SK-N-SH (cell line): ENCODE results near the gene PARD3B. TPM values are rescaled to one million over a fixed set of nuclear protein-coding genes. Genes with fewer than 3 reads are reported as not detected.

Experiments
- CTCF ChIA-PET: fragments of 300-600, 350-600 bp; formaldehyde crosslinking; extraction: SDS; loops from one replicate; lab custom pipeline; 2021; lab: Yijun Ruan, JAX
- POLR2A ChIA-PET: fragments of 350-600 bp; sonication (Branson Sonifier 250); formaldehyde crosslinking; extraction: SDS; loops from one replicate; lab custom pipeline; 2020; ENCODE audit warnings: antibody characterized with exemption, inconsistent platforms; lab: Yijun Ruan, JAX
- DNase-seq: peaks from one replicate; pipeline ENCODE4 v3.0.0; 2012
- H2AFZ ChIP-seq: fragments of 200-600 bp; sonication (generic); 2 replicates; pipeline ENCODE4 v1.8.1; 2016; ENCODE audit warnings: antibody characterized with exemption, mild to moderate bottlenecking, low read depth
- H3F3A ChIP-seq: fragments of 200-600 bp; sonication (generic); replicated peaks from 2 replicates; pipeline ENCODE3; 2016; ENCODE audit warnings: antibody characterized with exemption, mild to moderate bottlenecking; ENCODE audit not compliant: insufficient read depth
- H3K27ac ChIP-seq, 2 experiments: fragments of 200-500 bp in 1 of 2; fragments of 200-600 bp in 1 of 2; sonication (Bioruptor generic) in 1 of 2; sonication (generic), shearing (Covaris generic) in 1 of 2; 2 replicates each; pipeline versions ENCODE4 v1.5.1 to v1.6.1; 2014 to 2016; ENCODE audit warnings: low read depth in 2 of 2, inconsistent platforms in 1 of 2, low read length in 1 of 2, mild to moderate bottlenecking in 1 of 2, mixed read lengths in 1 of 2
- H3K27me3 ChIP-seq: fragments of 200-600 bp; sonication (generic), shearing (Covaris generic); 2 replicates; pipeline ENCODE4 v1.6.1; 2016; ENCODE audit warnings: mixed run types; ENCODE audit not compliant: insufficient read depth
- H3K36me3 ChIP-seq, 2 experiments: fragments of 200-500 bp in 1 of 2; fragments of 200-600 bp in 1 of 2; sonication (Bioruptor generic) in 1 of 2; sonication (generic) in 1 of 2; replicated peaks in 1 of 2; 2 replicates each; pipeline versions ENCODE3 to v1.5.1; 2014 to 2016; ENCODE audit warnings: low read length in 1 of 2, mild to moderate bottlenecking in 1 of 2; ENCODE audit not compliant: insufficient read depth in 2 of 2, control insufficient read depth in 1 of 2
- H3K4me1 ChIP-seq, 2 experiments: fragments of 200-500 bp in 1 of 2; fragments of 200-600 bp in 1 of 2; sonication (Bioruptor generic) in 1 of 2; sonication (generic), shearing (Covaris generic) in 1 of 2; 2 replicates each; pipeline versions ENCODE4 v1.5.1 to v1.6.1; 2014 to 2016; ENCODE audit warnings: low read depth in 1 of 2, low read length in 1 of 2, mixed run types in 1 of 2; ENCODE audit not compliant: insufficient read depth in 2 of 2, control insufficient read depth in 1 of 2
- H3K4me2 ChIP-seq: fragments of 200-600 bp; sonication (generic), shearing (Covaris generic); 2 replicates; pipeline ENCODE4 v1.6.1; 2017; ENCODE audit warnings: mixed run types
- H3K4me3 ChIP-seq, 2 experiments: fragments of 200-500 bp in 1 of 2; fragments of 200-600 bp in 1 of 2; sonication (Bioruptor generic) in 1 of 2; sonication (generic), shearing (Covaris generic) in 1 of 2; 2 replicates each; pipeline versions ENCODE4 v1.5.1 to v1.8.1; 2014 to 2016; ENCODE audit warnings: low read depth in 2 of 2, inconsistent platforms in 1 of 2, low read length in 1 of 2, mild to moderate bottlenecking in 1 of 2, mixed read lengths in 1 of 2, moderate library complexity in 1 of 2
- H3K79me2 ChIP-seq: fragments of 200-600 bp; sonication (generic); 2 replicates; pipeline ENCODE4 v1.8.1; 2017; ENCODE audit warnings: mild to moderate bottlenecking; ENCODE audit not compliant: insufficient read depth
- H3K9ac ChIP-seq: fragments of 200-600 bp; sonication (generic); 2 replicates; pipeline ENCODE4 v1.6.1; 2017; ENCODE audit warnings: mixed run types
- H3K9me2 ChIP-seq: fragments of 200-600 bp; sonication (generic); 2 replicates; pipeline ENCODE4 v1.6.1; 2017; ENCODE audit warnings: mixed run types
- H3K9me3 ChIP-seq: fragments of 200-600 bp; sonication (generic); 2 replicates; pipeline ENCODE4 v1.6.1; 2017; ENCODE audit warnings: mixed run types, mild to moderate bottlenecking, moderate library complexity
- H4K20me1 ChIP-seq: fragments of 200-600 bp; sonication (generic); 2 replicates; pipeline ENCODE4 v1.6.1; 2017; ENCODE audit warnings: mild to moderate bottlenecking, mixed run types; ENCODE audit not compliant: insufficient read depth
- CTCF ChIP-seq: fragments of 200-600 bp; sonication (generic); IDR thresholded peaks from 2 replicates; pipeline ENCODE4 v1.6.1; 2017; ENCODE audit warnings: antibody characterized with exemption, mild to moderate bottlenecking, moderate library complexity
- ELF1 ChIP-seq: IDR thresholded peaks from 2 replicates; pipeline ENCODE4 v1.4.0; 2012
- FOSL2 ChIP-seq: IDR thresholded peaks from 2 replicates; pipeline ENCODE4 v1.4.0; 2012; ENCODE audit warnings: low read depth, mild to moderate bottlenecking, moderate library complexity, borderline replicate concordance
- JUND ChIP-seq: IDR thresholded peaks from 2 replicates; pipeline ENCODE4 v1.4.0; 2012
- MXI1 ChIP-seq: IDR thresholded peaks from 2 replicates; pipeline ENCODE4 v1.6.1; 2012; ENCODE audit warnings: mild to moderate bottlenecking, low read depth, low read length, improper control_type of control experiment
- NRF1 ChIP-seq: IDR thresholded peaks from 2 replicates; pipeline ENCODE4 v1.6.1; 2012; ENCODE audit warnings: low read depth, mild to moderate bottlenecking, low read length
- PBX3 ChIP-seq: IDR thresholded peaks from 2 replicates; pipeline ENCODE4; 2012
- POLR2AphosphoS5 ChIP-seq: IDR thresholded peaks from 2 replicates; pipeline ENCODE4 v1.6.1; 2012; ENCODE audit warnings: low read depth, low read length
- RAD21 ChIP-seq: IDR thresholded peaks from 2 replicates; pipeline ENCODE4 v1.6.1; 2012; ENCODE audit warnings: mild to moderate bottlenecking, low read length
- RCOR1 ChIP-seq: fragments of 150-350 bp; IDR thresholded peaks from 2 replicates; pipeline ENCODE4 v1.6.1; 2017; ENCODE audit warnings: antibody characterized with exemption, low read length
- RXRA ChIP-seq: IDR thresholded peaks from 2 replicates; pipeline ENCODE4 v1.4.0; 2012; ENCODE audit warnings: low read depth, mild to moderate bottlenecking, borderline replicate concordance
- SIN3A ChIP-seq: IDR thresholded peaks from 2 replicates; pipeline ENCODE4 v1.6.1; 2012; ENCODE audit warnings: low read depth, mild to moderate bottlenecking, low read length, moderate library complexity, borderline replicate concordance
- TCF12 ChIP-seq: IDR thresholded peaks from 2 replicates; pipeline ENCODE4 v1.4.0; 2012
- WGBS: methylation state at CpG from one replicate; pipeline ENCODE4 v1.1.6; 2017; ENCODE audit warnings: low lambda C conversion rate; 5-methylcytosine and 5-hydroxymethylcytosine counted together
- polyA plus RNA-seq, 3 experiments: library from polyadenylated mRNA; depleted of rRNA; stranded (reverse); fragments of >200 nt; gene quantifications; 2 replicates each; pipeline ENCODE4 v1.2.3, GENCODE V29; 2012

The PARD3B gene
- polyA plus RNA-seq, 1 of the 3 experiments (the other 2 are of a cell fraction): 0.87 TPM

GRCh38 chr2:205473791-205474190 lies 928.5 kb downstream of the PARD3B start:
- Histone ChIP-seq H2AFZ (no peak overlapping the region), H3K4me1 (peaks cover 0 to 9% of the 10 kb centered on the region in 2 experiments; a peak in 2 of 4 replicates), H3K9ac (no peak overlapping the region), H3K79me2 (no peaks in the 10 kb centered on the region), H3K9me2 (no peaks in the 10 kb centered on the region), H4K20me1 (no peaks in the 10 kb centered on the region), H3K27me3 (no peaks in the 10 kb centered on the region), H3K9me3 (no peaks in the 10 kb centered on the region), H3F3A (no peaks in the 10 kb centered on the region), H3K4me3 (no peak overlapping the region), H3K4me2 (no peak overlapping the region), H3K36me3 (no peaks in the 10 kb centered on the region), H3K27ac (no peak overlapping the region)
- TF ChIP-seq PBX3 (no peak), NRF1 (no peak), RXRA (no peak), CTCF (no peak), RCOR1 (no peak), ELF1 (no peak), MXI1 (no peak)
- 89% methylated on average over 3 of the region's 3 CpGs for WGBS
- CTCF ChIA-PET: interaction anchor here (0.9 to 1.5 kb wide), 2 partner anchors 10 to 452 kb away, joined by 3 read pairs; no protein-coding TSS in a partner anchor
- POLR2A ChIA-PET: no interaction called here
- DNase-seq: no peak

- 25% methylated on average over 6 of the region's 6 CpGs for WGBS
Measured at GRCh38 chr2:205474741-205475415, 929.6 kb downstream of the PARD3B start.

More at GRCh38 chr2:205474741-205475415, 929.6 kb downstream of the PARD3B start:
- no peak for DNase-seq
- no peak overlapping the region for H2AFZ ChIP-seq
- ChIA-PET POLR2A (no interaction called here), CTCF (interaction anchor here (0.8 to 1.1 kb wide), 2 partner anchors 8 to 9 kb away, joined by 3 to 4 read pairs; no protein-coding TSS in a partner anchor)
- no peaks in the 10 kb centered on the region for H4K20me1 ChIP-seq
- no peak overlapping the region; a peak in 1 of 4 replicates for H3K4me3 ChIP-seq
- H3K36me3 ChIP-seq: no peaks in the 10 kb centered on the region
- H3K27ac ChIP-seq: peak overlapping the region; percentile 8 to 68; a peak in 1 of 4 replicates
- no peaks in the 10 kb centered on the region for H3K9me3 ChIP-seq
- H3K9me2 ChIP-seq: no peaks in the 10 kb centered on the region
- peaks cover 0 to 9% of the 10 kb centered on the region in 2 experiments; a peak in 2 of 4 replicates for H3K4me1 ChIP-seq
- no peaks in the 10 kb centered on the region for H3F3A ChIP-seq
- TF ChIP-seq JUND (peak; percentile 51; the same call in 1 of the 2 replicates), FOSL2 (peak; percentile 69), POLR2AphosphoS5 (peak; percentile 19; the same call in 1 of the 2 replicates), RXRA (no peak), SIN3A (no peak), RAD21 (no peak), TCF12 (peak; percentile 83)
- H3K4me2 ChIP-seq: peak overlapping the region; percentile 22; the same call in 1 of the 2 replicates
- H3K9ac ChIP-seq: no peak overlapping the region
- no peaks in the 10 kb centered on the region for H3K79me2 ChIP-seq
- H3K27me3 ChIP-seq: no peaks in the 10 kb centered on the region
